Endothelial cell of umbilical vein (primary cell): ENCODE measurements around the gene XRN1. TPM values are rescaled to one million over a fixed set of nuclear protein-coding genes. Genes with fewer than 3 reads are reported as not detected.

Experiments
- BruUV-seq: library from RNA; stranded (reverse); fragments of 400-500 nt; replicated peaks from 2 replicates; lab custom pipeline; 2021; lab: Mats Ljungman, UMichigan
- CTCF ChIA-PET: fragments of 300-600, 350-600 bp; sonication (Branson Sonifier 250); formaldehyde crosslinking; loops from one replicate; lab custom pipeline; 2021; ENCODE audit warnings: antibody characterized with exemption, inconsistent platforms; lab: Charles Lee
- POLR2A ChIA-PET: fragments of 300-600, 350-600 bp; sonication (Branson Sonifier 250); formaldehyde crosslinking; loops from one replicate; lab custom pipeline; 2021; ENCODE audit warnings: antibody characterized with exemption, inconsistent platforms; lab: Charles Lee
- DNase-seq: peaks from one replicate; pipeline ENCODE4 v3.0.0-alpha.2; 2011; ENCODE audit warnings: low read depth, low spot score
- FAIRE-seq: peaks from 2 replicates; lab custom pipeline; 2011; peaks lifted over from hg19 to GRCh38; lab: Jason Lieb, UNC
- H2AFZ ChIP-seq: 2 replicates; pipeline ENCODE4 v1.6.0; 2012; ENCODE audit warnings: low read depth, low read length, control low read depth, inconsistent platforms
- H3K27ac ChIP-seq: 2 replicates; pipeline ENCODE4 v1.5.1; 2011; ENCODE audit warnings: low read depth, mild to moderate bottlenecking, control low read depth, low read length, moderate library complexity; ENCODE audit not compliant: insufficient read depth
- H3K27me3 ChIP-seq, 2 experiments: 2 replicates each; pipeline versions ENCODE4 v1.6.0 to v1.6.1; 2011; ENCODE audit warnings: low read length in 2 of 2, mixed read lengths in 1 of 2; ENCODE audit not compliant: control insufficient read depth in 2 of 2, insufficient read depth in 2 of 2
- H3K36me3 ChIP-seq, 2 experiments: 2 replicates in 1 of 2; 3 replicates in 1 of 2; pipeline ENCODE4 v1.5.1; 2011; ENCODE audit warnings: low read length in 2 of 2, mild to moderate bottlenecking in 1 of 2, moderate library complexity in 1 of 2; ENCODE audit not compliant: control insufficient read depth in 2 of 2, insufficient read depth in 2 of 2; ENCODE audit errors: extremely low read depth in 1 of 2
- H3K4me1 ChIP-seq: 3 replicates; pipeline ENCODE4 v1.5.1; 2011; ENCODE audit warnings: mild to moderate bottlenecking, low read length; ENCODE audit not compliant: control insufficient read depth, insufficient read depth; ENCODE audit errors: extremely low read depth
- H3K4me2 ChIP-seq: 2 replicates; pipeline ENCODE4 v1.6.1; 2011; ENCODE audit warnings: low read length, control low read depth, mixed read lengths; ENCODE audit not compliant: insufficient read depth
- H3K4me3 ChIP-seq, 3 experiments: fragments of 200-600 bp in 1 of 3; sonication (generic), shearing (Covaris generic) in 1 of 3; replicated peaks in 1 of 3; 2 replicates each; pipeline ENCODE4 v1.5.1; 2011 to 2016; ENCODE audit warnings: control low read depth in 3 of 3, low read length in 3 of 3, mild to moderate bottlenecking in 2 of 3, inconsistent platforms in 1 of 3, low read depth in 1 of 3, moderate library complexity in 1 of 3; ENCODE audit not compliant: insufficient read depth in 1 of 3
- H3K79me2 ChIP-seq: 2 replicates; pipeline ENCODE4 v1.6.0; 2012; ENCODE audit warnings: low read length, inconsistent platforms; ENCODE audit not compliant: control insufficient read depth, insufficient read depth
- H3K9ac ChIP-seq: replicated peaks from 2 replicates; pipeline ENCODE3; 2011; ENCODE audit warnings: low read length, control low read depth; ENCODE audit not compliant: insufficient read depth; ENCODE audit errors: extremely low read depth
- H3K9me1 ChIP-seq: replicated peaks from 3 replicates; pipeline ENCODE4 v1.6.0; 2011; ENCODE audit warnings: mild to moderate bottlenecking, low read length; ENCODE audit not compliant: control insufficient read depth, insufficient read depth; ENCODE audit errors: extremely low read depth
- H3K9me3 ChIP-seq: replicated peaks from 2 replicates; pipeline ENCODE4 v1.5.1; 2012; ENCODE audit warnings: low read length, inconsistent platforms; ENCODE audit not compliant: control insufficient read depth, insufficient read depth
- H4K20me1 ChIP-seq: replicated peaks from 2 replicates; pipeline ENCODE3; 2011; ENCODE audit warnings: mild to moderate bottlenecking, low read length; ENCODE audit not compliant: control insufficient read depth, insufficient read depth; ENCODE audit errors: extremely low read depth
- EZH2 ChIP-seq: IDR thresholded peaks from 2 replicates; pipeline ENCODE4 v1.6.1; 2012; ENCODE audit warnings: borderline replicate concordance, low read depth, mild to moderate bottlenecking, moderate library complexity, low read length, inconsistent platforms; ENCODE audit not compliant: severe bottlenecking
- FOS ChIP-seq: IDR thresholded peaks from 2 replicates; pipeline ENCODE4 v1.6.1; 2011; ENCODE audit warnings: mild to moderate bottlenecking, low read length, moderate library complexity, borderline replicate concordance; ENCODE audit not compliant: insufficient read depth
- GATA2 ChIP-seq: IDR thresholded peaks from 2 replicates; pipeline ENCODE4 v1.7.0; 2011; ENCODE audit warnings: low read depth, mild to moderate bottlenecking, moderate library complexity, mixed read lengths, low read length; ENCODE audit not compliant: insufficient read length, insufficient read depth
- JUN ChIP-seq: IDR thresholded peaks from 2 replicates; pipeline ENCODE4 v1.6.1; 2011; ENCODE audit warnings: borderline replicate concordance, low read depth; ENCODE audit not compliant: insufficient read length, insufficient read depth
- MYC ChIP-seq: IDR thresholded peaks from one replicate; pipeline ENCODE4 v1.6.1; 2011; ENCODE audit warnings: mild to moderate bottlenecking, low read depth, low read length
- POLR2A ChIP-seq: IDR thresholded peaks from 2 replicates; pipeline ENCODE4 v1.6.1; 2012; ENCODE audit warnings: low read depth, mild to moderate bottlenecking, control low read depth, low read length
- POLR2AphosphoS5 ChIP-seq: IDR thresholded peaks from 2 replicates; pipeline ENCODE4 v1.6.1; 2012; ENCODE audit warnings: low read depth, mild to moderate bottlenecking, control low read depth, low read length, moderate library complexity; ENCODE audit not compliant: insufficient read depth
- dilution Hi-C: fragments of 300-500 bp; cut with MboI; formaldehyde crosslinking; loops from one replicate; pipeline ENCODE4 v1.15.0; 2019; ENCODE audit warnings: low sequenced_read_pairs; ENCODE audit not compliant: extremely low pct_ligation_motif_present
- intact Hi-C: fragments of 100-400 bp; cut with micrococcal nuclease; formaldehyde crosslinking; loops from one replicate; pipeline ENCODE4 v1.10.0; 2022
- polyA plus RNA-seq, 4 experiments: library from polyadenylated mRNA; depleted of rRNA in 3 of 4; stranded (reverse) in 3 of 4; unstranded in 1 of 4; fragments of >200 nt; gene quantifications; 2 replicates each; pipeline versions ENCODE4 v1.2.1 to v1.2.3, GENCODE V29; 2011 to 2012; ENCODE audit warnings: missing spikeins in 1 of 4
- total RNA-seq: library from RNA; stranded (reverse); gene quantifications from 2 replicates; pipeline ENCODE4 v1.2.3, GENCODE V29; 2021
- TF ChIP-seq, protein P1 (sequence below), 2 donors: IDR thresholded peaks; 1 replicate in 1 of 2; 2 replicates in 1 of 2; pipeline ENCODE4 v1.5.1; 2011; ENCODE audit warnings: low read length in 2 of 2, mild to moderate bottlenecking in 2 of 2, moderate library complexity in 2 of 2, control low read depth in 1 of 2, inconsistent platforms in 1 of 2, low read depth in 1 of 2; ENCODE audit not compliant: insufficient read depth in 1 of 2; ENCODE audit errors: extremely low read depth in 1 of 2
- TF ChIP-seq, protein P2 (sequence below): IDR thresholded peaks from 2 replicates; pipeline ENCODE4 v1.6.1; 2011; ENCODE audit not compliant: insufficient read depth, insufficient read length

The XRN1 gene
- total and polyA plus RNA-seq, 2 donors (not counting 3 experiments of a cell fraction or from before 2014, with no cell fraction given): 4.4 to 40.0 TPM

DNA sequence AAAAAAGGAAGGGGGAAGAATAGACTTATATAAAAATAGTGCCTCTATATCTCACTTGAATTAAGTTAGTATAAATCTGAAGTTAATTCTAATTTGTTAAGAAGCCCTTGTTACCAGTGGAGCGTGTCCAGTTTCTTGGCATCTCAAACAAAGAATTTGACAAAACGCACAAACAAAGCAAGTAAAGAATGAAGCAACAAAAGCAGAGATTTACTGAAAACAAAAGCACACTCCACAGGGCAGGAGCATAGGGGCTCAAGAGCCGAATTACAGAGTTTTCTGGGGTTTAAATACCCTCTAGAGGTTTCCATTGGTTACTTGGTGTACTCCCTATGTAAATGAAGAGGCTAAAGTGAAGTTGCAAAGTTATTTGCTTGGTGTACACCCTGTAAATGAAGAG, 188.5 kb downstream of the XRN1 start:
- Histone ChIP-seq H3K27me3 (no peaks in the 10 kb centered on the region), H3K4me2 (no peak overlapping the region), H3K9ac (no peak overlapping the region), H3K27ac (no peak overlapping the region), H4K20me1 (no peaks in the 10 kb centered on the region), H3K4me3 (no peak overlapping the region), H3K9me1 (no peaks in the 10 kb centered on the region), H3K79me2 (no peaks in the 10 kb centered on the region), H2AFZ (no peak overlapping the region), H3K9me3 (no peaks in the 10 kb centered on the region), H3K4me1 (no peaks in the 10 kb centered on the region), H3K36me3 (no peaks in the 10 kb centered on the region)
- intact Hi-C loops: no loop called here
- BruUV-seq: no TSS peak
- CTCF ChIA-PET: no interaction called here
- DNase-seq (no peak), FAIRE-seq (no peak)
- TF ChIP-seq POLR2AphosphoS5 (no peak), FOS (no peak), EZH2 (no peak), MYC (no peak), POLR2A (no peak), JUN (no peak), GATA2 (no peak)
- TF ChIP-seq, protein P1, sequence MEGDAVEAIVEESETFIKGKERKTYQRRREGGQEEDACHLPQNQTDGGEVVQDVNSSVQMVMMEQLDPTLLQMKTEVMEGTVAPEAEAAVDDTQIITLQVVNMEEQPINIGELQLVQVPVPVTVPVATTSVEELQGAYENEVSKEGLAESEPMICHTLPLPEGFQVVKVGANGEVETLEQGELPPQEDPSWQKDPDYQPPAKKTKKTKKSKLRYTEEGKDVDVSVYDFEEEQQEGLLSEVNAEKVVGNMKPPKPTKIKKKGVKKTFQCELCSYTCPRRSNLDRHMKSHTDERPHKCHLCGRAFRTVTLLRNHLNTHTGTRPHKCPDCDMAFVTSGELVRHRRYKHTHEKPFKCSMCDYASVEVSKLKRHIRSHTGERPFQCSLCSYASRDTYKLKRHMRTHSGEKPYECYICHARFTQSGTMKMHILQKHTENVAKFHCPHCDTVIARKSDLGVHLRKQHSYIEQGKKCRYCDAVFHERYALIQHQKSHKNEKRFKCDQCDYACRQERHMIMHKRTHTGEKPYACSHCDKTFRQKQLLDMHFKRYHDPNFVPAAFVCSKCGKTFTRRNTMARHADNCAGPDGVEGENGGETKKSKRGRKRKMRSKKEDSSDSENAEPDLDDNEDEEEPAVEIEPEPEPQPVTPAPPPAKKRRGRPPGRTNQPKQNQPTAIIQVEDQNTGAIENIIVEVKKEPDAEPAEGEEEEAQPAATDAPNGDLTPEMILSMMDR (IDR thresholded peaks at IDR 0.05; ENCODE audit: extremely low read depth in 1 of 2, insufficient read depth in 1 of 2, low read depth in 1 of 2, low read length in 2 of 2): no peak
- TF ChIP-seq, protein P2, sequence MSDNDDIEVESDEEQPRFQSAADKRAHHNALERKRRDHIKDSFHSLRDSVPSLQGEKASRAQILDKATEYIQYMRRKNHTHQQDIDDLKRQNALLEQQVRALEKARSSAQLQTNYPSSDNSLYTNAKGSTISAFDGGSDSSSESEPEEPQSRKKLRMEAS: no peak
- dilution Hi-C loops: no loop called here
- POLR2A ChIA-PET: no interaction called here
